Spleen (tissue), 11 donors: ENCODE data around the gene RHBDL1. TPM values are rescaled to one million over a fixed set of nuclear protein-coding genes. Genes with fewer than 3 reads are reported as not detected.

Experiments
- DNase-seq: peaks from one replicate; pipeline ENCODE4 v3.0.0-alpha.2; 2020
- H3K27ac ChIP-seq, 8 donors: fragments of 200-600 bp; sonication (generic) in 7 of 8; 1 replicate in 4 of 8; 2 replicates in 4 of 8; pipeline versions ENCODE4 v1.5.0 to v1.8.0; 2016 to 2021; ENCODE audit warnings: inconsistent platforms in 4 of 8, mild to moderate bottlenecking in 4 of 8, moderate library complexity in 1 of 8
- H3K27me3 ChIP-seq, 7 donors: fragments of 200-600 bp; sonication (generic) in 6 of 7; replicated peaks in 1 of 7; 1 replicate in 4 of 7; 2 replicates in 3 of 7; pipeline versions ENCODE4 v1.5.0 to v1.8.0; 2016 to 2021; ENCODE audit warnings: inconsistent platforms in 3 of 7, mild to moderate bottlenecking in 1 of 7
- H3K36me3 ChIP-seq, 6 donors: fragments of 200-600 bp; sonication (generic) in 5 of 6; 1 replicate in 4 of 6; 2 replicates in 2 of 6; pipeline versions ENCODE4 v1.5.0 to v1.8.0; 2016 to 2021; ENCODE audit warnings: inconsistent platforms in 2 of 6
- H3K4me1 ChIP-seq, 6 donors: fragments of 200-600 bp; sonication (generic) in 5 of 6; 1 replicate in 3 of 6; 2 replicates in 3 of 6; pipeline versions ENCODE4 v1.5.0 to v1.8.0; 2016 to 2021; ENCODE audit warnings: inconsistent platforms in 3 of 6
- H3K4me3 ChIP-seq, 8 donors: fragments of 200-600 bp; sonication (generic) in 7 of 8; 1 replicate in 4 of 8; 2 replicates in 4 of 8; pipeline versions ENCODE4 v1.5.0 to v1.8.0; 2016 to 2021; ENCODE audit warnings: inconsistent platforms in 4 of 8, mild to moderate bottlenecking in 4 of 8, moderate library complexity in 2 of 8
- H3K9me3 ChIP-seq, 8 donors: fragments of 200-600 bp; sonication (generic) in 7 of 8; 1 replicate in 4 of 8; 2 replicates in 4 of 8; pipeline versions ENCODE4 v1.5.0 to v1.8.0; 2016 to 2021; ENCODE audit warnings: inconsistent platforms in 4 of 8
- POLR2A ChIP-seq, 3 donors: fragments of 450-650 bp; IDR thresholded peaks; one replicate each; pipeline ENCODE4 v1.5.1; 2017; ENCODE audit warnings: antibody characterized with exemption in 3 of 3, mild to moderate bottlenecking in 1 of 3
- POLR2AphosphoS5 ChIP-seq, 3 donors: sonication (generic); formaldehyde crosslinking; IDR thresholded peaks; one replicate each; pipeline ENCODE4 v1.5.1; 2017; ENCODE audit warnings: antibody characterized with exemption in 3 of 3
- WGBS, 5 donors: extraction: QIAGEN DNeasy Blood & Tissue Kit in 3 of 5; methylation state at CpG; one replicate each; pipeline versions ENCODE4 v1.1.5 to v1.1.7; 2013 to 2018; 5-methylcytosine and 5-hydroxymethylcytosine counted together
- intact Hi-C: fragments of 100-400 bp; cut with DNase I; formaldehyde crosslinking; loops from one replicate; pipeline ENCODE4 v1.15.0; 2023; ENCODE audit warnings: low total_unique reads
- polyA plus RNA-seq, 3 donors: library from polyadenylated mRNA; stranded (reverse); fragments of 200-250 nt; gene quantifications; one replicate each; pipeline ENCODE4 v1.2.1, GENCODE V29; 2013
- total RNA-seq, 7 donors: library from RNA; depleted of rRNA in 3 of 7; stranded (reverse); fragments of >200 nt in 3 of 7; fragmentation: NEBNext Ultra II Directional in 4 of 7; extraction: Animal tissue kit (Norgen Biotek cat#: 25700) in 4 of 7; gene quantifications; one replicate each; pipeline versions ENCODE4 v1.1.0 to v1.2.1, GENCODE V29; 2016 to 2021
- TF ChIP-seq, protein P1 (sequence below), 11 experiments: fragments of 200-600 bp in 7 of 11; fragments of 450-650 bp in 4 of 11; sonication (generic) in 4 of 11; IDR thresholded peaks in 8 of 11; conservative IDR thresholded peaks in 3 of 11; 1 replicate in 7 of 11; 2 replicates in 4 of 11; pipeline versions ENCODE4 v1.4.0 to v1.8.0; 2016 to 2021; ENCODE audit warnings: antibody characterized with exemption in 11 of 11, inconsistent platforms in 4 of 11, mild to moderate bottlenecking in 1 of 11
- donor health status: healthy with polysubstance abuse.
- donor health status: DM: no; HTN: no; CAD: no; lungs with moderate emphysema.
- donor health status: DM: no; HTN: no; CAD: no.
- donor health status: Bipolar disorder and iron deficiency.
- donor health status: healthy.
- donor health status: DM: no; HTN: no; CAD: no.
- donor health status: DM: yes; HTN: yes; CAD: no.

RHBDL1 gene
- total and polyA plus RNA-seq, 10 donors = 0.37 to 2.0 (median 0.65) TPM

- DNase-seq = no peak
- H3K9me3 ChIP-seq = no peaks in the 10 kb centered on the region
- no peak overlapping the region for H3K4me3 ChIP-seq
- H3K36me3 ChIP-seq = no peaks in the 10 kb centered on the region
- 70 to 88% (median 81%) methylated on average over 15 to 32 of the region's 32 CpGs for WGBS, 5 donors
- intact Hi-C loops = no loop called here
- peaks cover 23 to 89% (median 66%) of the 10 kb centered on the region in 6 donors for H3K4me1 ChIP-seq
- no peaks in the 10 kb centered on the region for H3K27me3 ChIP-seq
- peak overlapping the region in 2 of 8 donors; percentile 12 to 96 for H3K27ac ChIP-seq
- TF ChIP-seq, protein P1, sequence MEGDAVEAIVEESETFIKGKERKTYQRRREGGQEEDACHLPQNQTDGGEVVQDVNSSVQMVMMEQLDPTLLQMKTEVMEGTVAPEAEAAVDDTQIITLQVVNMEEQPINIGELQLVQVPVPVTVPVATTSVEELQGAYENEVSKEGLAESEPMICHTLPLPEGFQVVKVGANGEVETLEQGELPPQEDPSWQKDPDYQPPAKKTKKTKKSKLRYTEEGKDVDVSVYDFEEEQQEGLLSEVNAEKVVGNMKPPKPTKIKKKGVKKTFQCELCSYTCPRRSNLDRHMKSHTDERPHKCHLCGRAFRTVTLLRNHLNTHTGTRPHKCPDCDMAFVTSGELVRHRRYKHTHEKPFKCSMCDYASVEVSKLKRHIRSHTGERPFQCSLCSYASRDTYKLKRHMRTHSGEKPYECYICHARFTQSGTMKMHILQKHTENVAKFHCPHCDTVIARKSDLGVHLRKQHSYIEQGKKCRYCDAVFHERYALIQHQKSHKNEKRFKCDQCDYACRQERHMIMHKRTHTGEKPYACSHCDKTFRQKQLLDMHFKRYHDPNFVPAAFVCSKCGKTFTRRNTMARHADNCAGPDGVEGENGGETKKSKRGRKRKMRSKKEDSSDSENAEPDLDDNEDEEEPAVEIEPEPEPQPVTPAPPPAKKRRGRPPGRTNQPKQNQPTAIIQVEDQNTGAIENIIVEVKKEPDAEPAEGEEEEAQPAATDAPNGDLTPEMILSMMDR (IDR thresholded peaks at IDR 0.05 in 8 of 11, conservative IDR thresholded peaks at IDR 0.05 in 3 of 11) = no peak
- TF ChIP-seq POLR2A (IDR thresholded peaks at IDR 0.05) (no peak), POLR2AphosphoS5 (IDR thresholded peaks at IDR 0.05) (peak in 2 of 3 donors; percentile 14 to 36)
These were observed 29.4 kb upstream of the RHBDL1 start for GRCh38 chr16:645852-646678.

GRCh38 chr16:646679-647172, 28.7 kb upstream of the RHBDL1 start:
- WGBS, 5 donors = 70 to 91% (median 87%) methylated on average over 13 to 22 of the region's 22 CpGs
- peaks cover 23 to 84% (median 62%) of the 10 kb centered on the region in 6 donors for H3K4me1 ChIP-seq
- no peak for TF ChIP-seq POLR2A (IDR thresholded peaks at IDR 0.05)
- TF ChIP-seq POLR2AphosphoS5 (IDR thresholded peaks at IDR 0.05) = no peak
- TF ChIP-seq, protein P1 (IDR thresholded peaks at IDR 0.05 in 8 of 11, conservative IDR thresholded peaks at IDR 0.05 in 3 of 11) = no peak

GRCh38 chr16:647173-647902, 28.1 kb upstream of the RHBDL1 start:
- peak overlapping the region in 4 of 8 donors; percentile 44 to 96 (median 91) for H3K27ac ChIP-seq
- peak overlapping the region in 1 of 8 donors; percentile 94 for H3K4me3 ChIP-seq
- peaks cover 22 to 79% (median 61%) of the 10 kb centered on the region in 6 donors for H3K4me1 ChIP-seq
- H3K9me3 ChIP-seq = no peaks in the 10 kb centered on the region
- DNase-seq = no peak
- no peaks in the 10 kb centered on the region for H3K27me3 ChIP-seq
- peak in 1 of 3 donors; percentile 28 for TF ChIP-seq POLR2AphosphoS5 (IDR thresholded peaks at IDR 0.05)
- TF ChIP-seq, protein P1 (IDR thresholded peaks at IDR 0.05 in 8 of 11, conservative IDR thresholded peaks at IDR 0.05 in 3 of 11) = no peak
- TF ChIP-seq POLR2A (IDR thresholded peaks at IDR 0.05) = no peak
- peaks cover 0 to 8% (median 0%) of the 10 kb centered on the region in 6 donors for H3K36me3 ChIP-seq
- 72 to 84% (median 81%) methylated on average over 16 to 25 of the region's 25 CpGs for WGBS, 5 donors
- intact Hi-C loops = no loop called here

More at GRCh38 chr16:646679-647172, 28.7 kb upstream of the RHBDL1 start:
- intact Hi-C loops = no loop called here
- DNase-seq = no peak
- H3K4me3 ChIP-seq = no peak overlapping the region
- H3K36me3 ChIP-seq = peaks cover 0 to 2% (median 0%) of the 10 kb centered on the region in 6 donors
- no peaks in the 10 kb centered on the region for H3K27me3 ChIP-seq
- H3K27ac ChIP-seq = peak overlapping the region in 2 of 8 donors; percentile 92 to 96
- no peaks in the 10 kb centered on the region for H3K9me3 ChIP-seq
